Thoracic aorta (tissue), 2 donors: Measurements from ENCODE around the gene ISG20. TPM values are rescaled to one million over a fixed set of nuclear protein-coding genes. Genes with fewer than 3 reads are reported as not detected.

Source experiments
- ATAC-seq: fragments of 150-250 bp; one replicate; pipeline ENCODE4 v1.8.0; 2017; ENCODE audit warnings: low read depth; ENCODE audit not compliant: insufficient number of reproducible peaks, low FRiP score
- DNase-seq: peaks from one replicate; pipeline ENCODE4 v3.0.0-alpha.2; 2020; ENCODE audit warnings: low spot score
- H3K27ac ChIP-seq, 2 donors: fragments of 200-600 bp; sonication (generic); 1 replicate in 1 of 2; 2 replicates in 1 of 2; pipeline ENCODE4 v1.5.1; 2016; ENCODE audit warnings: mild to moderate bottlenecking in 2 of 2, moderate library complexity in 2 of 2
- H3K27me3 ChIP-seq: fragments of 200-600 bp; sonication (generic); replicated peaks from 2 replicates; pipeline ENCODE4 v1.6.0; 2016; ENCODE audit warnings: mild to moderate bottlenecking; ENCODE audit not compliant: insufficient read depth
- H3K36me3 ChIP-seq: fragments of 200-600 bp; sonication (generic); one replicate; pipeline ENCODE4 v1.5.1; 2016
- H3K4me1 ChIP-seq, 2 donors: fragments of 200-600 bp; sonication (generic); 1 replicate in 1 of 2; 2 replicates in 1 of 2; pipeline versions ENCODE4 v1.5.1 to v1.6.0; 2016; ENCODE audit warnings: low read depth in 2 of 2, mild to moderate bottlenecking in 1 of 2; ENCODE audit not compliant: control insufficient read depth in 1 of 2
- H3K4me3 ChIP-seq: fragments of 200-600 bp; sonication (generic); 2 replicates; pipeline ENCODE4 v1.5.1; 2016; ENCODE audit warnings: mild to moderate bottlenecking
- H3K9me3 ChIP-seq: fragments of 200-600 bp; sonication (generic); 2 replicates; pipeline ENCODE4 v1.5.1; 2016
- CTCF ChIP-seq: fragments of 200-600 bp; sonication (generic); IDR thresholded peaks from one replicate; pipeline ENCODE4 v1.5.1; 2019; ENCODE audit warnings: antibody characterized with exemption
- total RNA-seq, 2 donors: library from RNA; depleted of rRNA; stranded (reverse); fragments of >200 nt; gene quantifications; one replicate each; pipeline versions ENCODE4 v1.1.0 to v1.2.3, GENCODE V29; 2016

ISG20 gene
- total RNA-seq, 2 donors from 2014 or later: 16.2 to 32.1 TPM

GRCh38 chr15:88619796-88620195 lies 19.0 kb upstream of the ISG20 start:
- Histone ChIP-seq H3K27me3 (no peaks in the 10 kb centered on the region), H3K4me1 (peaks cover 20 to 39% of the 10 kb centered on the region in 2 donors), H3K4me3 (no peak overlapping the region), H3K36me3 (no peaks in the 10 kb centered on the region), H3K27ac (no peak overlapping the region), H3K9me3 (no peaks in the 10 kb centered on the region)
- ATAC-seq (no peak), DNase-seq (no peak)
- TF ChIP-seq CTCF: no peak

DNA sequence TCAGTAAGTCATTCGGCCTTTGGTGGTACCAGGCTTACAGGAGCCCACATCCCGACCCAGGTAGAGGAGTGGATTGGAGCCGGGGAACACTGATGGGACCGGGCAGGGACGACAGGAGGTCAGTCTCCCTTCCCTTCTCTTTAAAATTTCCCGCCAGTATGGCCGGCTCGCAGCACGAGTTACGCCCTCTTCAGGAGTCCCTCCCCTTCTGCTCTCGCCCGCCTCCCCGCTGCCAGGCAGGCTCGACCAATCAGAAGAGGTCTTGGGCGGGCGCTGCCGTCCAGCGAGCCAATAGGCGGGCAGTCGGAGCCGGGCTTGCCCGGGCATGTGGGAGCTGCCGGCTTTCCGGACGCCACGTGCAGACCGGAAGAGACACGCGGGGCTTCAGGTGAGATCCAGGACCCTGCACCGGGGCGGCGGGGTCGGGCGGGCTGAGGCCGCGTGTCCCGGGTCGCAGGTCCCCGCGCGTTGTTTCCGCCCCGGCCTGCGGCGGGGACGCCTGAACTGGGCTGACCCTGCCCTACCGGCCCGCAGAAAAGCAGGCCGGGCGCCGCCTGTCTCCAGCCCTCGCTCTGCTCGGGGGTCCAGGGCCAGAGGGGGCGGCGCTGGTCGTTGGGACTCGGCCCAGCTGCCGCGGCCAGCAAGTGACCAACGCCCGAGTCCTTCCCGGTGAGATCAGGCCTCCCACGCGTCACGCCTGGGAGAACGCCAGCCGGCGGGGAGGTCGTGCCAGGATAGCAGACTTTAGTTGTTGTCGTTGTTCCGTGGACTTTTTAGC lies 17.6 kb upstream of the ISG20 start, which contains the start of gene AEN:
Gene AEN, plus strand, starts transcription at position 346 of the 778 bp plus-strand sequence. CDS start 4,870 bp downstream, outside the sequence.
- peak; percentile 96 for ATAC-seq
- no peaks in the 10 kb centered on the region for H3K36me3 ChIP-seq

DNA sequence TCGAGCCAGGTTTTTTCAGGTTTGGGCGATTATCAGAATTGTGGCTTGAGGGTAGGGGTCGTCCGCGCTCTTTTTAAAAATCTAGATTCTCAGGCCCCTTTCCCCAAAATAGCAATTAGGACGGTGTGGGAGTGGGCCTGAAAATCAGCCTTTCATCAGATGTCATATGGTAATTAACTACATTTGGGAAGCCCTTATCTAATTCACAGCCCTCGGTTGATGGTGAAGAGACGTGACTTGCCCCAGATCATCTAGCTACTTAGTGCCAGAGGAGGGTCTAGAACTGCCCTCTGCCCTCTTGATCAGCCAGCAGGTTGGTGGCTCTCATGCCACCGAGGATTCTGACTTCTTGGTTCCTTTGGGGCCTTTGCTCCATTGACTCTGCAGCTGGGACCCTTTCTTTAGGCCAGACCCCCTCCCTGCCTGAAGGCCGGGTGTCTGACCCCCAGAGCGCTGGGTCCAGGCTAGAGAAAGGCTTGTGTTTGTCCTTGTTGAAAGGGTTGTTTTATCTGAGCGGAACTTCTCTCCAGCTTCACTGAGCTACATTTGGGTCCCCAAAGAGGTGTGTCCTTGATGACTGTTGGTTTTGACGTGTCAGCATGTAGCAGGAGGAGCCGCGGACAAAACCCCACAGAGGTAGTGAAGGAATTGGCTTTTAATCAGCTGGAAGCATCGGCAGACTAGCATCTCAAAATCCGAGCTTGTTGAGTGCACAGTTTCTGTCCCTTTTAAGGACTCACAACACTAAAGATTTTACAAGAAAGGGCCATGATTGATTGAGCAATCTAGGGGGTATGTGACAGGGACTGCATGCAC lies 16.8 kb upstream of the ISG20 start:
- H3K27me3 ChIP-seq: no peaks in the 10 kb centered on the region
- TF ChIP-seq CTCF: no peak
- H3K4me3 ChIP-seq: peak overlapping the region; percentile 85
- H3K4me1 ChIP-seq: peaks cover 23 to 44% of the 10 kb centered on the region in 2 donors
- no peaks in the 10 kb centered on the region for H3K36me3 ChIP-seq
- DNase-seq (no peak), ATAC-seq (no peak)
- H3K27ac ChIP-seq: peak overlapping the region; percentile 86 to 88
- no peaks in the 10 kb centered on the region for H3K9me3 ChIP-seq

More for the DNA sequence above, 17.6 kb upstream of the ISG20 start, which contains the start of gene AEN:
- TF ChIP-seq CTCF: no peak
- H3K9me3 ChIP-seq: no peaks in the 10 kb centered on the region
- peak within 1 kb of the TSS; percentile 86 to 88 for H3K27ac ChIP-seq
- DNase-seq: peak; percentile 81
- H3K4me3 ChIP-seq: peak within 1 kb of the TSS; percentile 85
- peaks cover 23 to 44% of the 10 kb centered on the region in 2 donors for H3K4me1 ChIP-seq
- H3K27me3 ChIP-seq: no peaks in the 10 kb centered on the region

GRCh38 chr15:88622605-88622975 lies 16.2 kb upstream of the ISG20 start:
- no peak for TF ChIP-seq CTCF
- Histone ChIP-seq H3K4me3 (peak overlapping the region; percentile 85), H3K27me3 (no peaks in the 10 kb centered on the region), H3K36me3 (no peaks in the 10 kb centered on the region), H3K4me1 (peaks cover 23 to 44% of the 10 kb centered on the region in 2 donors), H3K27ac (peak overlapping the region; percentile 86 to 88), H3K9me3 (no peaks in the 10 kb centered on the region)
- no peak for ATAC-seq
- no peak for DNase-seq

GRCh38 chr15:88623061-88623460 lies 15.8 kb upstream of the ISG20 start:
- no peaks in the 10 kb centered on the region for H3K27me3 ChIP-seq
- no peaks in the 10 kb centered on the region for H3K36me3 ChIP-seq
- ATAC-seq (no peak), DNase-seq (no peak)
- H3K27ac ChIP-seq: peak overlapping the region; percentile 86 to 88
- peaks cover 23 to 44% of the 10 kb centered on the region in 2 donors for H3K4me1 ChIP-seq
- no peak for TF ChIP-seq CTCF
- peak overlapping the region; percentile 85 for H3K4me3 ChIP-seq
- no peaks in the 10 kb centered on the region for H3K9me3 ChIP-seq
